ENCODE results near the gene MAPKAP1.

Gene MAPKAP1

GRCh38 chr9:125726456-125727132 lies 19.6 kb upstream of the MAPKAP1 start:
- TF ChIP-seq EZH2phosphoT487 (IDR thresholded peaks at IDR 0.05; ENCODE audit: borderline replicate concordance, low read length), result no peak
- TF ChIP-seq CTCF (IDR thresholded peaks at IDR 0.05; ENCODE audit: low read depth, low read length, poor library complexity, severe bottlenecking), result no peak

GRCh38 chr9:125707472-125707804 lies 430 bp upstream of the MAPKAP1 start:
- peaks cover 15% of the 10 kb centered on the region for H3K36me3 ChIP-seq (ENCODE audit: control insufficient read depth, low read length)
- no peak overlapping the region for H3K27ac ChIP-seq (ENCODE audit: low read depth, low read length)
- H3K27me3 ChIP-seq (ENCODE audit: control insufficient read depth, low read length), result no peaks in the 10 kb centered on the region
- no peaks in the 10 kb centered on the region for H4K20me1 ChIP-seq (ENCODE audit: control insufficient read depth, insufficient read depth, low read depth, low read length)
- peaks cover 30% of the 10 kb centered on the region for H3K4me1 ChIP-seq (ENCODE audit: control insufficient read depth, low read length)
- no peaks in the 10 kb centered on the region for H3K9me3 ChIP-seq (ENCODE audit: control insufficient read depth, insufficient read depth, low read length)
- H3K4me2 ChIP-seq (ENCODE audit: low read length), result peak overlapping the region; percentile 70
- H3K4me3 ChIP-seq (ENCODE audit: low read length), result peak overlapping the region; percentile 84
- H3F3A ChIP-seq (ENCODE audit: control insufficient read depth, insufficient read depth), result no peaks in the 10 kb centered on the region
- H3K79me2 ChIP-seq (ENCODE audit: control insufficient read depth, low read length), result peaks cover 46% of the 10 kb centered on the region
- no peaks in the 10 kb centered on the region for H3K9me2 ChIP-seq (replicated peaks; ENCODE audit: control insufficient read depth, low read length)
- no peak for TF ChIP-seq CTCF (IDR thresholded peaks at IDR 0.05; ENCODE audit: low read depth, low read length, poor library complexity, severe bottlenecking)
- no peak for TF ChIP-seq EZH2phosphoT487 (IDR thresholded peaks at IDR 0.05; ENCODE audit: borderline replicate concordance, low read length)

More at GRCh38 chr9:125726456-125727132, 19.6 kb upstream of the MAPKAP1 start:
- no peak overlapping the region for H3K4me3 ChIP-seq (ENCODE audit: low read length)
- H3K4me1 ChIP-seq (ENCODE audit: control insufficient read depth, low read length), result no peaks in the 10 kb centered on the region
- no peak overlapping the region for H3K4me2 ChIP-seq (ENCODE audit: low read length)
- H3K36me3 ChIP-seq (ENCODE audit: control insufficient read depth, low read length), result no peaks in the 10 kb centered on the region
- H3K9me3 ChIP-seq (ENCODE audit: control insufficient read depth, insufficient read depth, low read length), result no peaks in the 10 kb centered on the region
- H3K27me3 ChIP-seq (ENCODE audit: control insufficient read depth, low read length), result peaks cover 10% of the 10 kb centered on the region
- H3K9me2 ChIP-seq (replicated peaks; ENCODE audit: control insufficient read depth, low read length), result no peaks in the 10 kb centered on the region
- no peaks in the 10 kb centered on the region for H3F3A ChIP-seq (ENCODE audit: control insufficient read depth, insufficient read depth)
- H3K79me2 ChIP-seq (ENCODE audit: control insufficient read depth, low read length), result no peaks in the 10 kb centered on the region
- no peaks in the 10 kb centered on the region for H4K20me1 ChIP-seq (ENCODE audit: control insufficient read depth, insufficient read depth, low read depth, low read length)
- no peak overlapping the region for H3K27ac ChIP-seq (ENCODE audit: low read depth, low read length)

- H3K36me3 ChIP-seq (ENCODE audit: control insufficient read depth, low read length), result peaks cover 15% of the 10 kb centered on the region
- H3K4me1 ChIP-seq (ENCODE audit: control insufficient read depth, low read length), result peaks cover 39% of the 10 kb centered on the region
- H3K27me3 ChIP-seq (ENCODE audit: control insufficient read depth, low read length), result no peaks in the 10 kb centered on the region
- H4K20me1 ChIP-seq (ENCODE audit: control insufficient read depth, insufficient read depth, low read depth, low read length), result no peaks in the 10 kb centered on the region
- H3K4me2 ChIP-seq (ENCODE audit: low read length), result peak overlapping the region; percentile 70
- H3K79me2 ChIP-seq (ENCODE audit: control insufficient read depth, low read length), result peaks cover 61% of the 10 kb centered on the region
- H3F3A ChIP-seq (ENCODE audit: control insufficient read depth, insufficient read depth), result no peaks in the 10 kb centered on the region
- H3K9me3 ChIP-seq (ENCODE audit: control insufficient read depth, insufficient read depth, low read length), result no peaks in the 10 kb centered on the region
- H3K27ac ChIP-seq (ENCODE audit: low read depth, low read length), result no peak overlapping the region
- H3K4me3 ChIP-seq (ENCODE audit: low read length), result peak overlapping the region; percentile 84
- H3K9me2 ChIP-seq (replicated peaks; ENCODE audit: control insufficient read depth, low read length), result no peaks in the 10 kb centered on the region
- TF ChIP-seq CTCF (IDR thresholded peaks at IDR 0.05; ENCODE audit: low read depth, low read length, poor library complexity, severe bottlenecking) (no peak), EZH2phosphoT487 (IDR thresholded peaks at IDR 0.05; ENCODE audit: borderline replicate concordance, low read length) (no peak)
Measured at GRCh38 chr9:125705893-125706292, 1.1 kb downstream of the MAPKAP1 start.
